SH-SY5Y (cell line): ENCODE data around the gene RANBP6.

ENCODE experiments used
- GATA2 ChIP-seq: IDR thresholded peaks from 2 replicates; pipeline ENCODE4 v1.6.1; 2011; ENCODE audit warnings: mild to moderate bottlenecking, low read depth, low read length
- GATA3 ChIP-seq: IDR thresholded peaks from 2 replicates; pipeline ENCODE4 v1.6.1; 2011; ENCODE audit warnings: low read depth, mild to moderate bottlenecking, low read length, moderate library complexity

RANBP6 gene

GRCh38 chr9:6024035-6024554, 8.7 kb upstream of the RANBP6 start:
- TF ChIP-seq GATA3 (no peak), GATA2 (no peak)

GRCh38 chr9:6014670-6015270, 654 bp downstream of the RANBP6 start:
- no peak for TF ChIP-seq GATA3
- no peak for TF ChIP-seq GATA2

GRCh38 chr9:6008169-6008979, 7.0 kb downstream of the RANBP6 start:
- TF ChIP-seq GATA2 (no peak), GATA3 (no peak)

GRCh38 chr9:6007770-6008168, 7.7 kb downstream of the RANBP6 start:
- TF ChIP-seq GATA3, result no peak
- TF ChIP-seq GATA2, result no peak

- no peak for TF ChIP-seq GATA2
- no peak for TF ChIP-seq GATA3
Observed at GRCh38 chr9:6007058-6007769, 8.2 kb downstream of the RANBP6 start.

- TF ChIP-seq GATA3, result no peak
Observed at GRCh38 chr9:6006749-6007057, 8.7 kb downstream of the RANBP6 start.

- TF ChIP-seq GATA3 (no peak), GATA2 (no peak)
Observed at GRCh38 chr9:6000955-6001354, 14.5 kb downstream of the RANBP6 start.

- TF ChIP-seq GATA2 (no peak), GATA3 (no peak)
Observed at GRCh38 chr9:5999443-6000101, 15.9 kb downstream of the RANBP6 start.

- TF ChIP-seq GATA3 (no peak), GATA2 (no peak)
Observed at GRCh38 chr9:5994493-5994892, 20.9 kb downstream of the RANBP6 start.

- TF ChIP-seq GATA2 (no peak), GATA3 (no peak)
Observed at GRCh38 chr9:5988265-5988664, 27.2 kb downstream of the RANBP6 start.

GRCh38 chr9:5983042-5983441, 32.4 kb downstream of the RANBP6 start:
- TF ChIP-seq GATA3 (no peak), GATA2 (no peak)

GRCh38 chr9:5982317-5982716, 33.1 kb downstream of the RANBP6 start:
- TF ChIP-seq GATA2 (no peak), GATA3 (no peak)

- TF ChIP-seq GATA3 (no peak), GATA2 (no peak)
Observed at GRCh38 chr9:5978523-5978922, 36.9 kb downstream of the RANBP6 start.

- TF ChIP-seq GATA3, result no peak
Observed at GRCh38 chr9:5976674-5977397, 38.6 kb downstream of the RANBP6 start.

- TF ChIP-seq GATA2, result no peak
- no peak for TF ChIP-seq GATA3
Observed at GRCh38 chr9:5971740-5972139, 43.7 kb downstream of the RANBP6 start.
